Activated naive CD8-positive, alpha-beta T cell treated with anti-CD3 and anti-CD28 coated beads for 36 hours (primary cell): ENCODE data around the gene ZC3H4. TPM values are rescaled to one million over a fixed set of nuclear protein-coding genes. Genes with fewer than 3 reads are reported as not detected.
"Not testable (repeated sequence)": the region's sequence is repeated elsewhere in the genome, so short reads cannot be mapped to it uniquely, and the experiment has no call there.

Source experiments
- DNase-seq: peaks from one replicate; pipeline ENCODE4 v3.0.0; 2021
- H3K27ac Mint-ChIP-seq: one replicate; pipeline ENCODE4 v1.8.0; 2022; ENCODE audit warnings: mild to moderate bottlenecking, moderate library complexity, mixed read lengths
- H3K27me3 Mint-ChIP-seq: one replicate; pipeline ENCODE4 v1.8.0; 2022; ENCODE audit warnings: mild to moderate bottlenecking, mixed read lengths
- H3K36me3 Mint-ChIP-seq: one replicate; pipeline ENCODE4 v1.8.0; 2021; ENCODE audit warnings: mild to moderate bottlenecking, mixed read lengths
- H3K4me1 Mint-ChIP-seq: one replicate; pipeline ENCODE4 v1.8.0; 2021; ENCODE audit warnings: mixed read lengths
- H3K4me3 Mint-ChIP-seq: one replicate; pipeline ENCODE4 v1.8.0; 2022; ENCODE audit warnings: mild to moderate bottlenecking, moderate library complexity, mixed read lengths
- H3K9me3 Mint-ChIP-seq: one replicate; pipeline ENCODE4 v1.8.0; 2022; ENCODE audit warnings: mixed read lengths
- total RNA-seq, 2 experiments: library from RNA; stranded (reverse); gene quantifications; one replicate each; pipeline ENCODE4 v1.2.3, GENCODE V29; 2021

Gene ZC3H4
- total RNA-seq, 2 experiments from 2014 or later = 103 to 110 TPM

DNA sequence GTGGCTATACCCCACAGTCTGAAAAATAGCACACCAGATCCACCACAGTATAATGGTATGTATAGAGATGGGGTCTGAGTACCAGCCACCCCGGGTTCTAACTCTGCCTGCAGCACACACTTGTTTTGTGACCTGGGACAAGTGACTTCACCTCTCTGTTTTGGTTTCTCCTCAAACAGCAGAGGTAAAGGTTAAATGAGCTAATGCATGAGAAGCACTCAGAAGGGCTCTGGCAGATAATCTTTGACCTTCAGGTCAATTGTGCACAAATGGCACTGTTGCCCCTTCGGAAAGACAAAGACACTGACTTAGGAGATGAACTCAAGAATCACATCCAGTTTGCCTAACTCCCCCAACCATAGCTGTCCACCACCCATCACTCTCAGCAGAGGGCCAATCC, 7.7 kb downstream of the ZC3H4 start:
- peak overlapping the region; percentile 97 for H3K27ac Mint-ChIP-seq
- H3K9me3 Mint-ChIP-seq = no peaks in the 10 kb centered on the region
- no peak overlapping the region for H3K4me3 Mint-ChIP-seq
- H3K36me3 Mint-ChIP-seq = peaks cover 54% of the 10 kb centered on the region
- peaks cover 63% of the 10 kb centered on the region for H3K4me1 Mint-ChIP-seq
- no peak for DNase-seq
- no peaks in the 10 kb centered on the region for H3K27me3 Mint-ChIP-seq

DNA sequence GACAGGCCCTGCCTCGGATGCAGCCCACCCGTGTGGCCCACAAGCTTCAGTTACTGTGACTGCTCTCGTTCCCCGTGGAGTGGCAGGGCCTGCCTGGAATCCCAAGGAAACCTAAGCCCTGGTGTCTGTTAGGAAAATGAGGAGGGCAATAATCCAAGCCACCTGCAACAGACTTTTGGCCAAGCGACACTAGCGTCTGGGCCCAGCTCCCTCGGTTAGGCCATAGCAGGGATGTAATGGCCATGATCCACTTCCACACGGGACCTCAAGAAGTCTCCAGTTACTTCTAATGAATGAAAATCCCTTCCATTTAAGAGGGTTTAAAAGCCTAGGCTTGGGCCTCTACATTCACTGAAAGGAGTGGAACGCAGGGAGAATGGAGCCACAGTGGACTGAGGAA, 8.9 kb downstream of the ZC3H4 start:
- H3K4me3 Mint-ChIP-seq = no peak overlapping the region
- DNase-seq = no peak
- H3K9me3 Mint-ChIP-seq = no peaks in the 10 kb centered on the region
- no peak overlapping the region for H3K27ac Mint-ChIP-seq
- peaks cover 46% of the 10 kb centered on the region for H3K36me3 Mint-ChIP-seq
- no peaks in the 10 kb centered on the region for H3K27me3 Mint-ChIP-seq
- H3K4me1 Mint-ChIP-seq = peaks cover 68% of the 10 kb centered on the region

- no peak for DNase-seq
- Mint-ChIP-seq H3K27me3 (no peaks in the 10 kb centered on the region), H3K9me3 (no peaks in the 10 kb centered on the region), H3K36me3 (peaks cover 38% of the 10 kb centered on the region), H3K4me1 (peaks cover 52% of the 10 kb centered on the region), H3K27ac (no peak overlapping the region), H3K4me3 (no peak overlapping the region)
Observed at GRCh38 chr19:47102346-47103060, 11.1 kb downstream of the ZC3H4 start.

- DNase-seq, H3K27ac Mint-ChIP-seq, H3K4me3 Mint-ChIP-seq, H3K9me3 Mint-ChIP-seq, H3K27me3 Mint-ChIP-seq: not testable (repeated sequence)
- Mint-ChIP-seq H3K36me3 (peaks cover 27% of the 10 kb centered on the region), H3K4me1 (peaks cover 51% of the 10 kb centered on the region)
Observed at GRCh38 chr19:47101116-47101515, 12.5 kb downstream of the ZC3H4 start.

DNA sequence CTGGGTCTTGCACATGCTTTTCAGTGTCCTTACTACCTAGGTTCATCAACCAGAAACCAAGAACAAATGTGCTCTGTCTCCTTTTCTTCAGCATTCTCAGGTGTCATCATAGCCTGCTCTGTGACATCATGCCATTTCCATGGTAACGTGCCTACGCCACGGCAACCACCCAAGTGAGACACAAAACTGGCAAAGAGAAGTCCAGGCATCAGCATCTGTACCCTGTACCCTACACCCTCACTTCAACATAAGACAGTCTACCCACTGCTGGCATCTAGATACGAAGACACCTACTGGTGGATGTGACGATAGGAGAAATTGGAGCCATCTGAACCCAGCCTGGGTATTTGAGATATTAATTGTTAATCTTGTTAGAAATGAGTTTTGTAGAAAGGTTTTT, 13.3 kb downstream of the ZC3H4 start:
- Mint-ChIP-seq H3K4me3 (no peak overlapping the region), H3K4me1 (peaks cover 52% of the 10 kb centered on the region), H3K36me3 (peaks cover 19% of the 10 kb centered on the region), H3K27me3 (no peaks in the 10 kb centered on the region), H3K9me3 (no peaks in the 10 kb centered on the region), H3K27ac (peak overlapping the region; percentile 47)
- no peak for DNase-seq

DNA sequence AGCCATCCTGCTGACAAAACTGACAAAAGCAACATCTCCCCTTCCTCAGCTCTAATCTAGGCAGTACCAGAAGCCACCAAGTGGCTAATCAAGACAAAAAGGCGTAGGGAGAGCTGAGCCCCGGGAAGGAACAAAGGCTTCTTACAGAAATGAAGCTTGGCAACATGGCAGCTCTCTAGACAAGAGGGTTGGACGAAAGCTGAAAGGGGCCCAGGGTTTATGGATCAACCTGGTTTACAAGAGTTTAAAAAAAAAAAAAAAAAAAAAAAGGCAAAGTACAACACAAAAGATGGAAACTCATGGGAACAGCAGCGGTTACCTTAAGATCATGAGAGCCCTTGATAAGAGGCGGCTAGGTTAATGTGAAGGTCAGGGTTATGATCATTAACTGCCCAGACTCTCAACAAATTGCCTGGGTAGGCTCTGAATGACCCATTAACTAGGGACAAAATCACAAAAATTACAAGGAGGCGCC, 14.0 kb downstream of the ZC3H4 start:
- H3K4me1 Mint-ChIP-seq = peaks cover 54% of the 10 kb centered on the region
- peaks cover 19% of the 10 kb centered on the region for H3K36me3 Mint-ChIP-seq
- H3K4me3 Mint-ChIP-seq = no peak overlapping the region
- H3K27ac Mint-ChIP-seq = no peak overlapping the region
- no peak for DNase-seq
- H3K9me3 Mint-ChIP-seq = no peaks in the 10 kb centered on the region
- H3K27me3 Mint-ChIP-seq = no peaks in the 10 kb centered on the region

DNA sequence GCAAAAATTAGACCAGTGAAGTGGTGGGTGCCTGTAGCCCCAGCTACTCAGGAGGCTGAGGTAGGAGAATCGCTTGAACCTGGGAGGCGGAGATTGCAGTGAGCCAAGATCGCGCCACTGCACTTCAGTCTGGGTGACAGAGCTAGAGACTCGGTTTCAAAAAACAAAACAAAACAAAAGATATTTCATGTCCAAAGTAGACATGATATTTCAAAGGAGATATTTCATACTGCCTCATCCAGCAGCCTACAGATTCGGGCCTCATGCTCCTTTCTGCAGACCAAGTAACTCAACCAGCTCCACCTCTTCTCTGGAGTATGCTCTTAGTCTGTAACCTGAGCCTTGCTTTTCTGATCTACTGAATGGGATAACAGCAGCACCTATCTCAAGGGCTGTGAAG, 15.0 kb downstream of the ZC3H4 start:
- H3K27ac Mint-ChIP-seq = no peak overlapping the region
- no peak for DNase-seq
- H3K4me1 Mint-ChIP-seq = peaks cover 59% of the 10 kb centered on the region
- peaks cover 27% of the 10 kb centered on the region for H3K36me3 Mint-ChIP-seq
- no peak overlapping the region for H3K4me3 Mint-ChIP-seq
- H3K27me3 Mint-ChIP-seq = no peaks in the 10 kb centered on the region
- no peaks in the 10 kb centered on the region for H3K9me3 Mint-ChIP-seq

DNA sequence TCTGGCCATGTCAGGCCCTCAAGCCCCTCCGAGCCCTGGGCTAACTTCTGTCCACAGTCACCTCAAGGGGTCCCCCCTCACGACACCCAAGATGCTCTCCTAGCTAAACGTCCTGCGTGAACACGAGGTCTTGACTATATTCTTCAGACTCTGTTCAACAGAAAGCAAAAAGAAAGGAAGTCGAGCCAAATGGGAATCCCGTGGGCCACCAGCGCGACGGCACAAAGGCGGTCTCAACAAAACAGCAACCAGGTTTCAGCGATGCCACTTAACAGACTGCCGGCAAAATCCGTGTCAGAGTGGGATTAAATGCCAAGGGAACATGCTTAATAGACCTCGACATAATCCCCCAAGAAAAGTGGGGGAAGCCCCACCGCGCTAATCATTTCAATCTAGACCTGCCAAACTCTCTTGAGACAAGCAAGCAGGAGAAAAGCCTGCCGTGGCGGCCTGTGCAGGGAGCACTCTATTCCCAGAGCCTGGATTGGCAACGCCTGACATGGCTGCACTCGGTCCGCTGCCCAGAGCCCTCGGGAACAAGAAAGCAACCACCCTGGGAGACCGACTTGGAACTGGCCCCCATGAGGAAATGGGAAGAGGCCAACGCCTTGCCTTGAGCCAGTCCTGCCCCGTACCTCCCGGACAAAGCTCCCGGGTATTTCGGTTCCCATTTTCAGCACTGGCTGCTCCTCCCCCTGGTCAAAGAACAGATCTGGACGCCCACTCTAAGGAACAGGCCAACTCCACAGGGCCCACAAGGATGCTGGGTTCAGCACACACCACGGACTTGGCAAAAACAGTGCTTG, 16.0 kb downstream of the ZC3H4 start:
- peaks cover 57% of the 10 kb centered on the region for H3K4me1 Mint-ChIP-seq
- no peaks in the 10 kb centered on the region for H3K9me3 Mint-ChIP-seq
- DNase-seq = no peak
- H3K36me3 Mint-ChIP-seq = peaks cover 28% of the 10 kb centered on the region
- no peak overlapping the region for H3K4me3 Mint-ChIP-seq
- no peaks in the 10 kb centered on the region for H3K27me3 Mint-ChIP-seq
- no peak overlapping the region for H3K27ac Mint-ChIP-seq

DNA sequence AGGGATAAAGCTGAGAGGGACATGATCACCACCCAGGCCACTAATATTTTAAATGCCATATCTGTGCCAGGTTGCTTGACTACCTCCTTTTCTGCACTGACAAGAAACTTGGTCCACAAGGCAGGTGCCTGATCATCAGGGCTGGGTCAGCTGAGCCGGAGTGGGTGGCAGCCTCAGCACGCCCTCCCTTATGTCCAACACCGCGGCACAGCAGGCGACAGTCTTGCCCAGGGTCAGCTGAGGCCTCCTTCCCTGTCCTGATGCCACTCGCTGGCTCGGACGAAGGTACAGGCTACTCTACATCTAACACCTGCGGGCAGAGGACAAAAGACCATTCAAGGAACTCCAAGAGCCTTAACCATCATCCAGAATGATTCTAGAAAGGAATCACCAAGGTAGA, 16.9 kb downstream of the ZC3H4 start:
- Mint-ChIP-seq H3K27me3 (no peaks in the 10 kb centered on the region), H3K27ac (peak overlapping the region; percentile 57), H3K9me3 (no peaks in the 10 kb centered on the region), H3K4me3 (no peak overlapping the region), H3K4me1 (peaks cover 57% of the 10 kb centered on the region), H3K36me3 (peaks cover 30% of the 10 kb centered on the region)
- DNase-seq = no peak

- H3K27ac Mint-ChIP-seq = peak overlapping the region; percentile 88
- H3K9me3 Mint-ChIP-seq = no peaks in the 10 kb centered on the region
- peaks cover 57% of the 10 kb centered on the region for H3K4me1 Mint-ChIP-seq
- no peak overlapping the region for H3K4me3 Mint-ChIP-seq
- no peaks in the 10 kb centered on the region for H3K27me3 Mint-ChIP-seq
- DNase-seq = no peak
- peaks cover 30% of the 10 kb centered on the region for H3K36me3 Mint-ChIP-seq
Observed at GRCh38 chr19:47096100-47096704, 17.4 kb downstream of the ZC3H4 start.

DNA sequence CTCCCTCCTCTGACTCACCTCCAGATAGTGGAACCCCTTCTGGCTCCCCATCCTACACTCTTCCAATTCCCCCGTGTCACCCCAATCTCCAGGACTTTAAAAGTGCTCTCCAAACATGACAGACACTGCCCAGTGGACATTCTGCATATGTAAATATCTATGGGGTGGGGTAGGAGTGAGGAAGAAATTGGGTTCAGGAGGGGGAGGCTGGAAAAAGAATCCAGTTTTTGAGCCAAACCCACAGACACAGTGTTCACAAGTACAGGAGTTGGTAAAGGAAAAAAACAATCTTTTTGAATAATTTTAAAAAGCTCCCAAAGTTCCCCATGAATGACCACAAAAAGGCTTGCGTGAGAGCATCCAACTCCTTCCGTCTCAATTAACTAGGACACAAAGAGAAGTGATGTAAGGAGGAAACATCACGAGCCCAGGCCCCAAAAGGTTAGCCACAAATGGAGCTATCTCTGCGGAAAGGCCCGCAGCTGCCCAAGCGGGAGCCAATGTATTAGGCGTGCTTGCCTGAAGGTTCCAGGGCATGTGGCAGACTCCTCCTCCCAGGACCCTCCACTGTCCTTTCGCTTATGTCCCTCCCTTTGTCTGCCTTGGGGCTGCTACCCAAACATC, 18.0 kb downstream of the ZC3H4 start:
- peaks cover 53% of the 10 kb centered on the region for H3K4me1 Mint-ChIP-seq
- H3K4me3 Mint-ChIP-seq = peak overlapping the region; percentile 67
- H3K27me3 Mint-ChIP-seq = no peaks in the 10 kb centered on the region
- no peaks in the 10 kb centered on the region for H3K9me3 Mint-ChIP-seq
- peaks cover 35% of the 10 kb centered on the region for H3K36me3 Mint-ChIP-seq
- DNase-seq = no peak
- H3K27ac Mint-ChIP-seq = peak overlapping the region; percentile 88

DNA sequence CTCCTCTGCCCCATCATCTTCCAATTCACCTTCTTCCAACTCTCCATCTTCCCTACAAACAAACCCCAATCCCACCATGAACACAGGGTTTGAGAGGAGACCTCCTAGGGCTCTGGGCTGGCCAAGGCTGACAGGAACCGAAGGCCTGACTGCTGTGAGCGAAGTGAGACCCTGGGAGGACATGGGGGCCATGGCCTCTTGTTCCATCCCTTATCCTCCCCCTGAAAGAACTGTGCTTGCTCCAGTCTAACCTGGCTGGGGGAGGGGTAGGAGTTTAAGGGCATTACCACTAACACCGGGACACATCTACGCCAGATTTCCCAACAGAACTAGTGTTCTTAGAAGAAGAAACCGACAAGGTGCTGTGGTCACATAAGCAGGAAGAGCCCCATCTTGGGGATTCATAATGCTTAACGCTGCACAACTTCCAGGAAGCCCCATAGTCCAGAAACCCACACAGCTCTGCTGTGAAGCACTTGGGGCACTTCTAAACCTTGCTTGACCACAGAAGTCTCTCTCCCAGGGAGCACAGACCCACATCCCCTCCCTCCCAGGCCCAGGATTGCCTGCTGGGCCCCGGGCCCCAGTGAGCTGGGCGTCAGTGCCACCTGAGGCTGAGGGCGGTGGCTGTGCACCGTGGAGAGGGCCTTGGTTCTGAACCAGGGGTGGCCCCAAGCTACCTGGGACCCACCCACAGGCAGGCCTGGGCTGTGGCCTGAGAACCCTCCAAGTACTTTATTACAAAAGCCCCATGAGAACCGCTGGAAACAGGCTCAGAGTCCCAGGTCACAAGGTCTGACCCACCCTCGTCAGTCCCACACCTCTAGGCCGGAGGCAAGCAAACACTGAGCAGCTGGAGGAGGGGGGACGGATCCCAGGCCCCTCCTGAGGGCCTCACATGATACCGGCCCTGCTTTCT, 18.8 kb downstream of the ZC3H4 start:
- DNase-seq = peak; percentile 46
- Mint-ChIP-seq H3K27me3 (no peaks in the 10 kb centered on the region), H3K36me3 (peaks cover 35% of the 10 kb centered on the region), H3K4me3 (peak overlapping the region; percentile 67), H3K4me1 (peaks cover 48% of the 10 kb centered on the region), H3K9me3 (no peaks in the 10 kb centered on the region), H3K27ac (peak overlapping the region; percentile 88)

GRCh38 chr19:47093841-47094240, 19.7 kb downstream of the ZC3H4 start:
- no peaks in the 10 kb centered on the region for H3K9me3 Mint-ChIP-seq

DNA sequence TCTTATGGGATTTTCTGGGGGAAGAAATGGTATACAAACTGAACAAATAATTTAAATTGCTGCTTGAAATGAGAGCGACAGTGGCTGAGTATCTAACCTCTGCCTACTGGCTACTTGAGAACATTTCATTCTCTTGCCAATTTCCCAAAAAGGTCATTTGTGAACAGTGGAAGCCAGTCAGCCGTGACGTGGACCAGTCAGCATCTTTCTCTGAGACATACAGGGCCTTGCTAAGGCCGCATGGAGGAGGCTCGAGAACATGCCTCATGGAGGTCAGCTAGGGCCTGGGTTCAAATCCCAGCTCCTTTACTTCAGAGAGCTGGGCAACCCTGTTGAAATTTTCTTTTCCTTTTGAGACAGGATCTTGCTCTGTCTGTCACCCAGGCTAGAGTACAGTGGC, 20.3 kb downstream of the ZC3H4 start:
- no peak for DNase-seq
- no peaks in the 10 kb centered on the region for H3K27me3 Mint-ChIP-seq
- no peak overlapping the region for H3K4me3 Mint-ChIP-seq
- H3K36me3 Mint-ChIP-seq = peaks cover 35% of the 10 kb centered on the region
- peak overlapping the region; percentile 88 for H3K27ac Mint-ChIP-seq
- peaks cover 42% of the 10 kb centered on the region for H3K4me1 Mint-ChIP-seq
- no peaks in the 10 kb centered on the region for H3K9me3 Mint-ChIP-seq

More at GRCh38 chr19:47093841-47094240, 19.7 kb downstream of the ZC3H4 start:
- Mint-ChIP-seq H3K27me3 (no peaks in the 10 kb centered on the region), H3K36me3 (peaks cover 35% of the 10 kb centered on the region), H3K4me1 (peaks cover 47% of the 10 kb centered on the region), H3K4me3 (peak overlapping the region; percentile 5), H3K27ac (peak overlapping the region; percentile 88)
- DNase-seq = peak; percentile 56
